Measurements from ENCODE around the gene ANKAR. TPM values are rescaled to one million over a fixed set of nuclear protein-coding genes. Genes with fewer than 3 reads are reported as not detected.

Gene ANKAR
- total RNA-seq, 1 experiment from 2014 or later, result 2.0 TPM

GRCh38 chr2:189658306-189659212 is 15.9 kb upstream of the ANKAR start:
- Histone ChIP-seq H3T11ph (ENCODE audit: low read length) (no peak overlapping the region), H3K4ac (ENCODE audit: low read depth, low read length) (no peak overlapping the region), H3K18ac (ENCODE audit: insufficient read length, low read depth, low read length) (no peak overlapping the region), H4K91ac (ENCODE audit: insufficient read length, low read depth, low read length) (no peak overlapping the region), H2BK120ac (ENCODE audit: low read depth, low read length, poor library complexity, severe bottlenecking) (no peak overlapping the region), H2BK5ac (ENCODE audit: insufficient read length, low read length) (no peak overlapping the region), H3K79me2 (ENCODE audit: insufficient read depth, low read length) (peaks cover 3% of the 10 kb centered on the region; the same call in 1 of the 2 replicates), H2AFZ (ENCODE audit: low read length) (no peak overlapping the region), H3K14ac (ENCODE audit: insufficient read depth, low read length) (no peak overlapping the region), H2BK15ac (ENCODE audit: low read depth, low read length) (no peak overlapping the region), H3K23ac (ENCODE audit: insufficient read length, low read depth, low read length) (no peak overlapping the region), H3K9ac (ENCODE audit: extremely low read depth, insufficient read length, low read length) (no peak overlapping the region), H3K9me3 (ENCODE audit: control insufficient read depth, low read depth, low read length) (no peaks in the 10 kb centered on the region), H3K27ac (ENCODE audit: insufficient read length, low read depth, low read length) (no peak overlapping the region), H2AK5ac (ENCODE audit: insufficient read length, low read length) (no peak overlapping the region), H3K4me2 (ENCODE audit: insufficient read depth, insufficient read length, low read length) (no peak overlapping the region), H2BK20ac (ENCODE audit: low read depth, low read length, poor library complexity, severe bottlenecking) (no peak overlapping the region), H3K27me3 (ENCODE audit: insufficient read depth, low read length) (no peaks in the 10 kb centered on the region), H3K56ac (ENCODE audit: insufficient read length, low read depth, low read length) (no peak overlapping the region), H3K23me2 (ENCODE audit: insufficient read length, low read depth, low read length, poor library complexity, severe bottlenecking) (peaks cover 4% of the 10 kb centered on the region), H2BK12ac (ENCODE audit: insufficient read length, low read depth, low read length) (no peak overlapping the region), H3K79me1 (ENCODE audit: insufficient read depth, low read depth, low read length, poor library complexity, severe bottlenecking) (no peaks in the 10 kb centered on the region), H4K5ac (ENCODE audit: insufficient read length, low read depth, low read length) (no peak overlapping the region), H3K4me1 (ENCODE audit: insufficient read depth, low read length) (no peaks in the 10 kb centered on the region), H4K8ac (replicated peaks; ENCODE audit: insufficient read length, low read depth, low read length) (no peak overlapping the region), H4K20me1 (ENCODE audit: control insufficient read depth, insufficient read depth, insufficient read length) (no peaks in the 10 kb centered on the region)
- Mint-ChIP-seq H3K27me3 (ENCODE audit: low read depth) (no peaks in the 10 kb centered on the region; the same call in 1 of the 2 replicates), H3K36me3 (ENCODE audit: insufficient read depth in 1 of 3, low read depth in 3 of 3) (peaks cover 0 to 7% (median 2%) of the 10 kb centered on the region in 3 experiments; a peak in 5 of 7 replicates), H3K4me1 (no peaks in the 10 kb centered on the region; a peak in 1 of 4 replicates), H3K9me3 (peaks cover 7 to 8% of the 10 kb centered on the region in 2 experiments; a peak in 4 of 5 replicates), H3K4me3 (no peak overlapping the region), H3K27ac (no peak overlapping the region)
- WGBS (ENCODE audit: extremely low coverage, insufficient read length, low lambda C conversion rate), result no CpG with 5 or more reads among the region's 7 CpGs
- no peak for DNase-seq
- TF ChIP-seq CTCF (conservative IDR thresholded peaks at IDR 0.05), result no peak
